HG03575 (cell line): ENCODE data around the gene PLEKHM1.

ENCODE experiments used
- ATAC-seq: cut with Tn5 transposase; IDR thresholded peaks from one replicate; pipeline ENCODE4 v1.9.1; 2021; ENCODE audit not compliant: unreplicated experiment, insufficient number of reproducible peaks, low FRiP score; ENCODE audit errors: extremely low read depth

PLEKHM1 gene

DNA sequence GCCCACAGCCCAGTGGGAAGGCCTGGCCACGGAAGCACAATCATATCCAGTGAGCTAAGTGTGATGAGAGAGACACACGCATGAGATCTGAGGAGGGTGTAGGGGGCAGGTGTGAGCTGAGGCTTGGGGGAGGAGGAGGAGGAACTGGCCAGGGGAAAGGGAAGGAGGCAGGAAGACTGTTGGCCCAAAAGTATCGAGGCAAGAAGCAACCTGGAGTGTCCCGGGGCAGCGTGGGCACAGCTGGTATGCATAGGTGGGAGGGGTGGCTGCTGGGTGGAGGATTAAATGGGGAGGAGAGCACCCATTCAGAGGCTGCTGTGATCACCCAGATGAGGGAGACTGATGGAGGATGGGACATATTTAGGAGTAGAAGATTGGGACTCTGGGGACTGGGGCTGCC, 99.2 kb downstream of the PLEKHM1 start:
- no peak for ATAC-seq

DNA sequence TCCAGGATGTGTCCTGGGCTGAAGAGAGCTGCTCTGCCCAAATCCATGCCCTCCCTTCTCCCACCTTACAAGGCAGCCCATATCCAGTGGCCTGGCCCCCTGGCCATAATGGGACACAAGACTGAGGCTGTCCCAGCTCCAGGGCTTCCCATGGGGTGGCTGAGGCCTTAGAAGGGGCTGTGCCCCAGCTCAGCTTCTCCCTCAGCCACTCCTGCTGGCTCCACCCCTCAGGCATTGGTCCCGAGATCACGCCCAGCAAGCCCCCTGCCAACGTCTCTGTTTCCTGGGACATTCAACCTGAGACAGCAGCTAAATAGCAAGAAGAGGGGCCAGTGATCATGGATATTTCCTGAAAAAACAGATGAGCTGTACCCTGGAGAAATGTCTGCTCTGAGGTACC, 101.2 kb downstream of the PLEKHM1 start:
- ATAC-seq: no peak

DNA sequence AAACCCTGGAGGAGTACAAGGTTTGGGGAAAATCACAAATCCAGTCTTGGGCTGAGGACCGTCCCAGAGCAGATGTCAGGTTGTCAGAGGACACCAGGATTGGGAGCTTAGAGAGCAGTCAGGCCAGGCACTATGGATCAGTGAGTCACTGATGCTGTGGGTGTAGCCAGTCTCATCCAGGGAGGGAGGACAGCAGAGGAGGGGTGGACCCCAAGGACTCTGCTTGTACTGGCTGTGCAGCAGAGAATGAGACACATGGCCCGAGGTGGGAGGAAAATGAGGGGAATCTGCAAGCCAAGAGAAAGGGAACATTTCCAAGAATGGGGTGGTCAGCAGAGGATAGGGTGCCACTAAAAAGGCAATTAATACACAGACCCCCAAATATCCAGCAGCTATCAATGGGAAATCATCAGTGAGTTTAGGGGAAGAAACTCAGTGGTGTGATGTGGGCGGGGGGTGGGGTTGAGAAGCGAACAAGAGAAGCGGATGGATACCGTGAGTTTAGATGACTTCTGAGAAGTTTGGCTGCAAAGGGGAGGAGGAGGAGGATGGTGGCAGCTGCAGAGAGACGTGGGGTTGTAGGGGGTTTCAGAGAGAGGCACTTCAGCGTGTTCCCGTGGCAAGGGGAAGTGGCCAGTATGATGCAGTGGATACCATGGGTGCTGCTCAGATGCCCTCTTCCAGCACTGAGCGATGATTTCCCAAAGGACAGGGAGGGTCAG, 101.8 kb downstream of the PLEKHM1 start:
- ATAC-seq: no peak

DNA sequence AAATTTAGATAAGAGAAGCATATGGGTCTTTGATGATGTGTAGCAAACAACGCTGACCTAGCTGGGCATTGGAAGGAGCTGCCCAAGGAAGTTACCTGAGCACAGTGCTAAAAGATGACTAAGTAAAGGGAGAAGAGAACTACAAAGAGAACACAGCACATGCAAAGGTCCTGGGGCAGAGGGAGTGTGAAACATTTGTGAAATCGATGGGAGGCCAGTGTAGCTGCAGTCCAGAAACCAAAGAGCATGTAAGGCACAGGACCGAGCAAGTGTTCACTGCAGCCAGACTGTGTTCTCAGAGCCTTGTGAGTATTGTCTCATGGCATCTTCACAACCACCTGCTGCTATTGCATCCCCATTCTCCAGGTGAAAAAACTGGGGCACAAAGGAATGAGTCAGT, 102.8 kb downstream of the PLEKHM1 start:
- ATAC-seq: no peak

DNA sequence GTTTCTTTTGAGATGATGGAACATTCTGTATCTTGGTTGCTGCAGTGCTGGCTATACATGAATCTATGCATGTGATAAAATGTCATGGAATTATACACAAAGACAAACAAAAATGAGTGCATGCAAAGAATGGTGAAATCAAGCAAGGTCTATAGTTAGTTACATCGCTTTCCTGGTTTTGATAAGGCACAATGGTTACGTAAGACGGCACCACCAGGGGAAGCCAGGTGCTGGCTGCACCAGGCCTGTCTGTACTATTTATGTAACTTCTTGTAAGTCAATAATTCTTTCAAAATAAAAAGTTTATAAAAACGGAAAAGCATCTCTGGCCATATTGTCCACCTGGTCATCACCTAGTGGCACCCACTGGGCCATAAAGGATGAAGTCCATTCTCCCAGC, 104.3 kb downstream of the PLEKHM1 start:
- no peak for ATAC-seq
